Prostate gland (tissue), 2 donors: Measurements from ENCODE around the gene CGN. TPM values are rescaled to one million over a fixed set of nuclear protein-coding genes. Genes with fewer than 3 reads are reported as not detected.

Experiments
- DNase-seq: peaks from one replicate; pipeline ENCODE4 v3.0.0-alpha.2; 2019; ENCODE audit warnings: low spot score
- H3K27ac ChIP-seq, 2 donors: fragments of 200-600 bp; sonication (generic); 2 replicates each; pipeline ENCODE4 v1.5.1; 2017 to 2019
- H3K27me3 ChIP-seq: fragments of 200-600 bp; sonication (generic); replicated peaks from 2 replicates; pipeline ENCODE4 v1.5.1; 2019; ENCODE audit not compliant: insufficient read depth
- H3K36me3 ChIP-seq, 2 donors: fragments of 200-600 bp; sonication (generic); 1 replicate in 1 of 2; 2 replicates in 1 of 2; pipeline versions ENCODE4 v1.5.1 to v1.8.1; 2017 to 2019
- H3K4me1 ChIP-seq: fragments of 200-600 bp; sonication (generic); replicated peaks from 2 replicates; pipeline ENCODE4 v1.5.1; 2019
- H3K4me3 ChIP-seq, 2 donors: fragments of 200-600 bp; sonication (generic); 2 replicates each; pipeline ENCODE4 v1.5.1; 2017 to 2019
- H3K9me3 ChIP-seq: fragments of 200-600 bp; sonication (generic); 2 replicates; pipeline ENCODE4 v1.5.1; 2017
- POLR2A ChIP-seq: fragments of 450-650 bp; IDR thresholded peaks from one replicate; pipeline ENCODE4 v1.6.1; 2016; ENCODE audit warnings: antibody characterized with exemption, mild to moderate bottlenecking
- POLR2AphosphoS5 ChIP-seq: sonication (generic); formaldehyde crosslinking; IDR thresholded peaks from one replicate; pipeline ENCODE4 v1.6.1; 2017; ENCODE audit warnings: antibody characterized with exemption
- WGBS: methylation state at CpG from one replicate; pipeline ENCODE4 v1.1.5; 2018; 5-methylcytosine and 5-hydroxymethylcytosine counted together
- intact Hi-C: fragments of 100-400 bp; cut with DNase I; formaldehyde crosslinking; loops from one replicate; pipeline ENCODE4 v1.14.2; 2022
- total RNA-seq, 2 donors: library from RNA; depleted of rRNA; stranded (reverse); fragments of >200 nt; gene quantifications; one replicate each; pipeline ENCODE4 v1.1.0, GENCODE V29; 2016
- TF ChIP-seq, protein P1 (sequence below), 4 experiments: fragments of 200-600 bp in 2 of 4; fragments of 450-650 bp in 2 of 4; sonication (generic) in 2 of 4; IDR thresholded peaks; 1 replicate in 3 of 4; 2 replicates in 1 of 4; pipeline ENCODE4 v1.5.1; 2016 to 2019; ENCODE audit warnings: antibody characterized with exemption in 4 of 4, mild to moderate bottlenecking in 2 of 4, moderate library complexity in 2 of 4

The CGN gene
- 10 to 100 TPM; 23.2 to 37.5 TPM for total RNA-seq

DNA sequence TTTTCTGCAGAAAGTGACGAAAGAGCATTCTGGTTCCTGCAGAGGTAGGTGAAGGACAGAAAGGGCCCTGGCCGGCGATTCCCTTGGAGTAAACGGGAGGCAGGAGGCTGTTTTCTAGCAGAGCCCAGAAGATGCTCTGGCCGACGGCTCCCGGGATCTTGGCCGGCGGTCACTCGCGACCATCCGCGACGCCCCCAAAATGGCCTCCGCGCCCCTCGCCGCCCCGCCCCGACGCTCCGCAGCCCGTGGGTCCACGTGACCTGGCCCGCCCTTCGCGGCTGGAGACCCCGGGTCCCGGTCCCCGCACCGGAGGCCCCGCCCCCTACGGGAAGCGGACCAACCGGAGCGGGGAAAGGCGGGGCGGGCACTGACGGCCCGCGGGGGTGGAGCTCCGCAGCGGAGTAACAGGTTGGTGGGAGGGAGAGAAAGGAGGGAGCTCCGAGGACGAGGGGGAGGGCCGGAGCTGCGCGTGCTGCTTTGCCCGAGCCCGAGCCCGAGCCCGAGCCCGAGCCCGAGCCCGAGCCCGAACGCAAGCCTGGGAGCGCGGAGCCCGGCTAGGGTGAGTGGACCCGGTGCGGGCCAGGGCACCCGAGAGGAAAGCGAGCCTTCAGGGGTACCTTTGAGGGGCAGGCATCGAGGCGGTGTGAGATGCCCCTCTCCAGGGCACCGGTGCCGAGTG is at the start of gene CGN:
TSS of gene CGN (plus strand) at position 431 of the 679 bp plus-strand sequence. CDS start 7,133 bp downstream, outside the sequence.
- H3K4me1 ChIP-seq = no peaks in the 10 kb centered on the region
- WGBS = under 1% methylated on average over 57 of the region's 68 CpGs
- DNase-seq = peak; percentile 93
- intact Hi-C loops = no loop called here
- H3K36me3 ChIP-seq = no peaks in the 10 kb centered on the region
- peak within 1 kb of the TSS; percentile 86 to 90 for H3K27ac ChIP-seq
- TF ChIP-seq, protein P1, sequence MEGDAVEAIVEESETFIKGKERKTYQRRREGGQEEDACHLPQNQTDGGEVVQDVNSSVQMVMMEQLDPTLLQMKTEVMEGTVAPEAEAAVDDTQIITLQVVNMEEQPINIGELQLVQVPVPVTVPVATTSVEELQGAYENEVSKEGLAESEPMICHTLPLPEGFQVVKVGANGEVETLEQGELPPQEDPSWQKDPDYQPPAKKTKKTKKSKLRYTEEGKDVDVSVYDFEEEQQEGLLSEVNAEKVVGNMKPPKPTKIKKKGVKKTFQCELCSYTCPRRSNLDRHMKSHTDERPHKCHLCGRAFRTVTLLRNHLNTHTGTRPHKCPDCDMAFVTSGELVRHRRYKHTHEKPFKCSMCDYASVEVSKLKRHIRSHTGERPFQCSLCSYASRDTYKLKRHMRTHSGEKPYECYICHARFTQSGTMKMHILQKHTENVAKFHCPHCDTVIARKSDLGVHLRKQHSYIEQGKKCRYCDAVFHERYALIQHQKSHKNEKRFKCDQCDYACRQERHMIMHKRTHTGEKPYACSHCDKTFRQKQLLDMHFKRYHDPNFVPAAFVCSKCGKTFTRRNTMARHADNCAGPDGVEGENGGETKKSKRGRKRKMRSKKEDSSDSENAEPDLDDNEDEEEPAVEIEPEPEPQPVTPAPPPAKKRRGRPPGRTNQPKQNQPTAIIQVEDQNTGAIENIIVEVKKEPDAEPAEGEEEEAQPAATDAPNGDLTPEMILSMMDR (IDR thresholded peaks at IDR 0.05) = peak in 1 of 4 experiments; percentile 1
- TF ChIP-seq POLR2A (peak; percentile 85), POLR2AphosphoS5 (peak; percentile 72)
- H3K4me3 ChIP-seq = peak within 1 kb of the TSS; percentile 58 to 66
- no peaks in the 10 kb centered on the region for H3K9me3 ChIP-seq
- no peaks in the 10 kb centered on the region for H3K27me3 ChIP-seq

DNA sequence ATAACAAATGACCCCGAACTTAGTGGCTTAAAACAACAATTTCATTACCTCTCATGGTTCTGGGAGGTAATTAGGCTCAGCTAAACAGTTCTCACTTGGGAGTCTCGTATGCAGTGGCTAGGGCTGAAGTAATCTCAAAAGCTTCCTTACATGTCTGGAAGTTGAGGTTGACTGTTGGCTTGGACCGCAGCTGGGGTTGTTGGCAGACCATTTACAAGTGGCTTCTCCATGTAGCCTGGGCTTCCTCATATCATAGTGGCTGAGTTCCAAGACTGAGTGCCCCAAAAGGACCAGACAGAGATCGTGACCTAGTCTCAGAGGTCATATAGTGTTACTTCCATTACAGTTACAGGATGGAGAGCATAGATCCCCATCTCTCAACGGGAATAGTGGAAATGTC is 49.5 kb upstream of the CGN start:
- no peak overlapping the region for H3K4me3 ChIP-seq
- WGBS = 76% methylated on average over 5 of the region's 5 CpGs
- H3K27me3 ChIP-seq = no peaks in the 10 kb centered on the region
- no peaks in the 10 kb centered on the region for H3K9me3 ChIP-seq
- H3K36me3 ChIP-seq = no peaks in the 10 kb centered on the region
- TF ChIP-seq POLR2AphosphoS5 = no peak
- no peak for TF ChIP-seq POLR2A
- TF ChIP-seq, protein P1 (IDR thresholded peaks at IDR 0.05) = no peak
- intact Hi-C loops = no loop called here
- no peaks in the 10 kb centered on the region for H3K4me1 ChIP-seq
- no peak for DNase-seq
- H3K27ac ChIP-seq = no peak overlapping the region

GRCh38 chr1:151465026-151465425 is 46.2 kb upstream of the CGN start:
- H3K9me3 ChIP-seq = no peaks in the 10 kb centered on the region
- H3K36me3 ChIP-seq = no peaks in the 10 kb centered on the region
- no peaks in the 10 kb centered on the region for H3K4me1 ChIP-seq
- H3K27ac ChIP-seq = no peak overlapping the region
- no peak overlapping the region for H3K4me3 ChIP-seq
- no peak for DNase-seq
- intact Hi-C loops = no loop called here
- no peak for TF ChIP-seq POLR2AphosphoS5
- no peak for TF ChIP-seq POLR2A
- TF ChIP-seq, protein P1 (IDR thresholded peaks at IDR 0.05) = no peak
- H3K27me3 ChIP-seq = no peaks in the 10 kb centered on the region
- WGBS = 51% methylated on average over 1 of the region's 1 CpG

DNA sequence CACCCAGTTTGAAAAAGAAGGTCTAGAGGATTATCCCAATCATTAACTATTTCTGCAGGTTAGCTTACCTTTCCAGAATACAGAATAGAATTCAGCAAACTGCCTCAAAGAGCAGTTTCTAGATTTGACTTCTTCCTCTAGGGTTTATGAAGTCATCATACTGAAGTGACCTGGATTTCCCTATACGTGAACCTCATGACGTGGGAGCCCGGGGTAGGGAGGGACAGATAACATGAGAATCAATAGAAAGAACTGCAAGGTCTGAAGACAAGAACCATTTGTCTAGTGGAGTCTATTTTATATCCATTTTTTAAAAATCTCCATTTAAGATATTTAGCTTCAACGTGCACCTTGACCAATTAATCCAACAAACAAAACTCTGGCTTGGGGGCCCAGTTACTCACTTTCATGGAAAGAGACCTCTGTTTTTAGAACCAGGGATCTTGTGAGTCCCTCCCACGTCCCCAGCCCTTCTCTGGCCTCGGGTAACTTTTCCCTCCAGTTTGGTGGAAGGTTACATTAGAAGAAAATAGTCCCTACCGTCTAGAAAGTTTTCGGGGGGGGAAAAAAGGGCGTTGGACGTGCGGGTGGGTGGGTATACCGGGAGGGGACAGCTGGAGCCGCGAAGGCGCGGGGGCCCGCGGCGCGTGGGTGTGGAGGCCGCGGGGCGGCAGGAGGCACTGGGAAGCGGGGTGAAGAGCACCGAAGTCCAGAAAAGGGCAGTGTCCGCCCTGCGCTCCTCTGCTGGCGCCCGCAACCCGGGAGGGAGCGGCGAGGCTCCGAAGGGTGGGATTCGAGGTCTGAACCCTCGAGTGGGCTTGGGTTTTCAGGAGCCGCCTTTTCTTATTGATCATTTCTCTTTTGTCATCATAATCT is 38.1 kb upstream of the CGN start:
- intact Hi-C loops = loop anchor here (2.0 kb wide), 1 partner anchor 14 kb away; the partner anchor contains the start of gene POGZ
- WGBS = 4% methylated on average over 36 of the region's 36 CpGs
- Histone ChIP-seq H3K9me3 (no peaks in the 10 kb centered on the region), H3K4me1 (no peaks in the 10 kb centered on the region), H3K27me3 (no peaks in the 10 kb centered on the region), H3K4me3 (peak overlapping the region; percentile 49 to 62), H3K27ac (peak overlapping the region; percentile 58 to 74), H3K36me3 (no peaks in the 10 kb centered on the region)
- TF ChIP-seq POLR2AphosphoS5 = peak; percentile 52
- no peak for TF ChIP-seq POLR2A
- TF ChIP-seq, protein P1 (IDR thresholded peaks at IDR 0.05) = no peak
- DNase-seq = peak; percentile 13
